WERI-Rb-1 (cell line): Measurements from ENCODE around the gene PRXL2B.

Source experiments
- DNase-seq: peaks from one replicate; pipeline ENCODE4 v3.0.0-alpha.2; 2020
- H3K27ac ChIP-seq: fragments of 250-450 bp; sonication (Bioruptor Pico); 2 replicates; pipeline ENCODE4 v1.5.1; 2020; ENCODE audit warnings: mild to moderate bottlenecking, moderate library complexity
- H3K27me3 ChIP-seq: fragments of 250-450 bp; sonication (Bioruptor Pico); 2 replicates; pipeline ENCODE4 v1.5.1; 2021; ENCODE audit warnings: mild to moderate bottlenecking, low read depth, moderate library complexity; ENCODE audit not compliant: insufficient read depth, severe bottlenecking
- H3K36me3 ChIP-seq: fragments of 250-450 bp; sonication (Bioruptor Pico); 2 replicates; pipeline ENCODE4 v1.5.1; 2020; ENCODE audit warnings: mild to moderate bottlenecking, moderate library complexity
- H3K4me3 ChIP-seq: 2 replicates; pipeline ENCODE4 v1.5.1; 2011; ENCODE audit warnings: low read depth, mild to moderate bottlenecking, control low read depth, low read length
- H3K9me3 ChIP-seq: fragments of 250-450 bp; sonication (Bioruptor Pico); 2 replicates; pipeline ENCODE4 v1.5.1; 2021; ENCODE audit warnings: mild to moderate bottlenecking, moderate library complexity; ENCODE audit not compliant: severe bottlenecking
- TF ChIP-seq, protein P1 (sequence below): IDR thresholded peaks from 2 replicates; pipeline ENCODE4 v1.5.1; 2011; ENCODE audit warnings: low read depth, mild to moderate bottlenecking, control low read depth, inconsistent platforms, low read length

Gene PRXL2B

DNA sequence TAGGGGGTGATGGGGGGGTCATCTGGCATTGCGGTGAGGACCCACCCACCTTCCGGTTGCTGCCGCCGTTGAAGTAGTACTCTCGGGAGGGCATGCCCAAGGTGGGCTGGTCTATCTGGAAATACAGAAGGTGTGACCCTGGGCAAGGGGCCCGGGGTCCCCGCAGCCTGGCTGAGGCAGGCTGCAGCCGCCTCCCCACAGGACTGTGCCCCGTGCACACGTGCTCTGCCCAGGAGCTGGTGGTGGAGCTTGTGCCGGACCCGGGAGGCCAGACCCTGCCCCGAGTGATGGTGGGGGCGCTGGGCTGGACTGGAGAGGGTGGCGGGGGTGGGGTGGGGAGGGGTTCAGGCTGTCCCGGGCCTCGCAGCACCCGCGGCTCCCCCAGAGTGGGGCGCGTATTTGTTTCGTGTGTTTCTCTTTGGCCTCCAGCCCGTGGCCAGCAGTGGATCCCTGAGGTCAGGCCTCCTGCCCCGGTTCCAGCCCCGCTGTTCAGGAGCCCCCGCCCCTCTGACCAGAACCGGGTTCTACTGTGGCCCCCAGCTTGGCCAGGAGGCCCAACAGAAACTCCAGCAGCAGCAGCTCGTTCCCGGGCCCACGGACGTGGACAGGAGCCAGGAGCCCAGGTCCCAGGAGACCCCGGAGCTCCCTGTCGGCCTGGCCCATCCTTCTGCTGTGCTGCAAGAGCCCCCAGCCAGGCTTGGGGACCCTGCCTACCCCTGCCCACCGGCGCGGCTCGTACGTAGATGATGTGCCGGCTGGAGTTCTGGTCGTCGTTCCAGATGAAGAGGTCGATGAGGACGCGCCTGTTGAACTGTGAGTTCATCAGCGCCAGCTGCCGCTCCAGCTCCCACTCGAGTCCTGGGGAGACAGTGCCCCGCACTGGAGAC lies 19.2 kb downstream of the PRXL2B start:
- TF ChIP-seq, protein P1, sequence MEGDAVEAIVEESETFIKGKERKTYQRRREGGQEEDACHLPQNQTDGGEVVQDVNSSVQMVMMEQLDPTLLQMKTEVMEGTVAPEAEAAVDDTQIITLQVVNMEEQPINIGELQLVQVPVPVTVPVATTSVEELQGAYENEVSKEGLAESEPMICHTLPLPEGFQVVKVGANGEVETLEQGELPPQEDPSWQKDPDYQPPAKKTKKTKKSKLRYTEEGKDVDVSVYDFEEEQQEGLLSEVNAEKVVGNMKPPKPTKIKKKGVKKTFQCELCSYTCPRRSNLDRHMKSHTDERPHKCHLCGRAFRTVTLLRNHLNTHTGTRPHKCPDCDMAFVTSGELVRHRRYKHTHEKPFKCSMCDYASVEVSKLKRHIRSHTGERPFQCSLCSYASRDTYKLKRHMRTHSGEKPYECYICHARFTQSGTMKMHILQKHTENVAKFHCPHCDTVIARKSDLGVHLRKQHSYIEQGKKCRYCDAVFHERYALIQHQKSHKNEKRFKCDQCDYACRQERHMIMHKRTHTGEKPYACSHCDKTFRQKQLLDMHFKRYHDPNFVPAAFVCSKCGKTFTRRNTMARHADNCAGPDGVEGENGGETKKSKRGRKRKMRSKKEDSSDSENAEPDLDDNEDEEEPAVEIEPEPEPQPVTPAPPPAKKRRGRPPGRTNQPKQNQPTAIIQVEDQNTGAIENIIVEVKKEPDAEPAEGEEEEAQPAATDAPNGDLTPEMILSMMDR: no peak
- H3K27me3 ChIP-seq: peaks cover 52% of the 10 kb centered on the region
- H3K9me3 ChIP-seq: peaks cover 6% of the 10 kb centered on the region

DNA sequence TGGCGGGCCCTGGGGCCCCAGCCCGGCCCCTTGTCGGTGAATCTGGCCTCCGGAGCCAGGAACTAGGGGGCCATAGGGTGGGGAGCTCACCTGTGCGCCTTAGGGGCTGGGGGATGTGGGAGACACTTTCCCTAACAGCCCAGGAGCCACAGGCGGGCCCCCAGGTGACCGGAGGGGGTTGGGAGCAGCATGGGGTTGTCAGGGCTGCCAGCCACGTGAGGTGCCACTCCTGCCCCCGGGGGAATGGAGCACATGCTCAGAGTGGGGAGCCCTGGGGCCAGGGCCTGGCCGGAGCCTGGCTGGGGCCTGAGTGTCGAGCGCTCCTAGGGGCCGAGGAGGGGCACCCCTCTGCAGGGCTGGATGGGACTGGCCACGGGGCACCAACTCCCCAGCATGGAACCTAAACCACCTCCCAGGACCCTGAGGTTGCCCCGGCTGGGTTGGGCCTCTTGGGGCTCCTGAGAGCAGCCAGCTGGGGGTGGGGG lies 19.9 kb downstream of the PRXL2B start:
- H3K36me3 ChIP-seq: no peaks in the 10 kb centered on the region
- H3K4me3 ChIP-seq: no peak overlapping the region
- TF ChIP-seq, protein P1: no peak
- DNase-seq: no peak
- H3K9me3 ChIP-seq: no peaks in the 10 kb centered on the region
- H3K27me3 ChIP-seq: peaks cover 49% of the 10 kb centered on the region
- H3K27ac ChIP-seq: no peak overlapping the region

More for the DNA sequence above, 19.2 kb downstream of the PRXL2B start:
- no peak for DNase-seq
- no peak overlapping the region for H3K4me3 ChIP-seq
- no peaks in the 10 kb centered on the region for H3K36me3 ChIP-seq
- H3K27ac ChIP-seq: no peak overlapping the region

DNA sequence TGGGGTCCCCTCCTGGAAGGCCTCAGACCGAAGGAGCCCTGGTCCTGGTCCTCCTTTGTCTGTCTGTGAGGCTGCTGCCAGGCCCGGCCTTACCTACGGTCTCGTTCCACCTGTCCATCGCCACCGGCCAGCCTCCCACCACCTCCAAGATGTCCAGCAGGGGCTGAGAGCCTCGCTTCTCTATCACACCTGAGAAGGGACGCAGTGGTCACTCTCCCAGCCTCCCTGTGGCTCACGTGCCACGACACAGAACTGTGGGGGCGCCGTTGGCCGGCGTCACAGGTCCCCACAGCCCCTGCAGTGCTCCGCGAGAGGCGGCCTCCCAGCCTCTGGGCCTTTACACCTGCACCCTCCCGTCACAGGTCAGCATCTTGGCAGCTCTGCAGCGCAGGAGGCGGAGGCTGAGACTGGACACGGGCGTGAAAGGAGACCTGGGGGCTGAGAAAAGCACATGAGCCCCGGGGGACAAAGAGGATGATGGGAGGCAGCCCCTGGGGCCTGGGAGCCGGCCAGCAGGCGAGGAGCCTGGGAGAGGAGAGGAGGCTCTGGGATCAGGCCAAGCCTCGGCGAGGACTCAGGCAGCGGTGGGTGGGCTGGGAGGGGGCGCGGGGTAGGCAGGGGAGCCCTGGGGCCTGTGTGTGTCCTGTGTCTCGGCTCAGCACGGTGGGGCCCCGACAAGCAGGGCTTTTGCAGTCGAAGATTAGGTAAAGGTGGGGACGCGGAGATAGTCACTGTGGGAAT lies 20.5 kb downstream of the PRXL2B start:
- Histone ChIP-seq H3K36me3 (no peaks in the 10 kb centered on the region), H3K4me3 (no peak overlapping the region), H3K9me3 (no peaks in the 10 kb centered on the region), H3K27ac (no peak overlapping the region), H3K27me3 (peaks cover 50% of the 10 kb centered on the region)
- DNase-seq: no peak
- TF ChIP-seq, protein P1: no peak

DNA sequence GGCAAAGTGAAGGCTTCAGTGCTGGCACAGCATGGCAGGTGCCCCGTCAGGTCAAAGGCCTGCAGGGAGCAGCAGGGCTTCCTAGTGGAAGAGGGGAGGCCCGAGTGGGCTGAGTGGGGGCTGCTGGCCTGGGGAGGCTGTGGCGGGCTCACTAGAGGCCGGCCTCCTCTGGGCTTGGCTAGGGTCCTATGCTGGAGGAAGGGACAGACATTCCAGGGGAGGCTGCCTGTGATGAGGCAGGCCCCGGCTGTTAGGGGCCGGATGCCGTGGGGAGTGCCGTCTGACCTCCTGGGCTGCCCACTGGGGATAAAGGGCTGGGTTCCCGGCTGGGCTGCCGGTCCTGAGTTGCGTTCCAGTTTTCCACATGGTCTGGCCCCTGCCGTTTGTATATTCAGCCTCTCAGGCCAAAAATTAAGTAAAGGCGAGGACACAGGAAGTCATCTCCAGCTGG lies 21.1 kb downstream of the PRXL2B start:
- H3K36me3 ChIP-seq: no peaks in the 10 kb centered on the region
- no peak overlapping the region for H3K27ac ChIP-seq
- TF ChIP-seq, protein P1: no peak
- no peaks in the 10 kb centered on the region for H3K9me3 ChIP-seq
- H3K27me3 ChIP-seq: peaks cover 50% of the 10 kb centered on the region
- DNase-seq: no peak
- no peak overlapping the region for H3K4me3 ChIP-seq

DNA sequence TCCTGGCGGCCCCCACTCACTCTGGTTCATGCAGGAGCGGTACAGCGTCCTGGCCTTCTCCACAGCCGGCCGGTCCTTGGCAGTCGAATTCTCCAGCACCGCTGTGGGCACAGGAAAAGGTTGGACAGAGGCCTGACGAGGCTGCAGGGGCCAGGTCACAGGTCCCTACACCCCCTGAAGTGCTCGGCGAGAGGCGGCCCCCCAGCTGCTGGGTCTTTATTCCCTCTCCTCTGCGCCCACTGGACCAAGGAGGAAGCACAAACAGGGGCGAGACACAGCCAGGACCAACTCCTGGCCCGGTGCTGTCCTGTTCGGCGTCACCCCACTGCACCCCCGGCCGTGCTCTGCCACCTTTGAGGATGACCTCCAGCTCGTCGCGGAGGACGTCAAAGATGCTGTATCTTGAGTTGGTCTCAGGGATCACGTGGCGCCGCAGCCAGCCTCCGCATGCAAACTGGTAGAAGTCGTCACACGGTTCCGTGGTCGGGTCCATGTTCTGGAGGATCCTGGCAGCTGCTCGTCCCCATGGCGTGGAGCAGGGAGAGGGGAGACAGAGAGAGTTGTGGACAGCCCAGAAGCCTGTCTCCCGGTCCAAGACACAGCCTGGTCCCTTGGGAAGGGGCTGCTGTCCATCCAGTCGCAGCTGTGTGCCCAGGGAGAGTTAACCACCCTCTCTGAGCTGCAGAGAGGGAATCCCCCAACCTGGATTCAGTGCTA lies 22.9 kb downstream of the PRXL2B start:
- TF ChIP-seq, protein P1: no peak
- Histone ChIP-seq H3K4me3 (no peak overlapping the region), H3K27me3 (peaks cover 52% of the 10 kb centered on the region), H3K9me3 (peaks cover 9% of the 10 kb centered on the region), H3K27ac (no peak overlapping the region), H3K36me3 (no peaks in the 10 kb centered on the region)
- DNase-seq: no peak
